Mononuclear cell (primary cell): Measurements from ENCODE around the gene PCGF3. TPM values are rescaled to one million over a fixed set of nuclear protein-coding genes. Genes with fewer than 3 reads are reported as not detected.
"Not testable (repeated sequence)": the region's sequence is repeated elsewhere in the genome, so short reads cannot be mapped to it uniquely, and the experiment has no call there.

Source experiments
- H3K27me3 ChIP-seq: 2 replicates; pipeline ENCODE4 v1.6.0; 2011; ENCODE audit warnings: low read length, control low read depth; ENCODE audit not compliant: insufficient read depth
- H3K4me1 ChIP-seq: 2 replicates; pipeline ENCODE4 v1.5.1; 2011; ENCODE audit warnings: mild to moderate bottlenecking, low read length, control low read depth; ENCODE audit not compliant: insufficient read depth
- H3K4me3 ChIP-seq: 2 replicates; pipeline ENCODE4 v1.5.1; 2011; ENCODE audit warnings: mild to moderate bottlenecking, low read length, moderate library complexity
- H3K9me3 ChIP-seq: 2 replicates; pipeline ENCODE4 v1.5.1; 2011; ENCODE audit warnings: low read depth, mild to moderate bottlenecking, control low read depth, low read length
- total RNA-seq: library from RNA; depleted of rRNA; stranded (reverse); fragments of >200 nt; gene quantifications from one replicate; pipeline ENCODE4 v1.2.3, GENCODE V29; 2012

Gene PCGF3
- total RNA-seq, 1 donor = 49.7 TPM

GRCh38 chr4:794900-795725, 89.5 kb downstream of the PCGF3 start:
- H3K9me3 ChIP-seq = no peaks in the 10 kb centered on the region
- H3K27me3 ChIP-seq = peaks cover 41% of the 10 kb centered on the region
- peaks cover 16% of the 10 kb centered on the region for H3K4me1 ChIP-seq
- no peak overlapping the region for H3K4me3 ChIP-seq

GRCh38 chr4:795726-796119, 90.1 kb downstream of the PCGF3 start:
- Histone ChIP-seq H3K9me3 (no peaks in the 10 kb centered on the region), H3K4me1 (peaks cover 16% of the 10 kb centered on the region), H3K27me3 (peaks cover 41% of the 10 kb centered on the region), H3K4me3 (no peak overlapping the region)

GRCh38 chr4:796206-796605, 90.6 kb downstream of the PCGF3 start:
- H3K4me1 ChIP-seq = peaks cover 16% of the 10 kb centered on the region
- H3K27me3 ChIP-seq = peaks cover 41% of the 10 kb centered on the region
- no peaks in the 10 kb centered on the region for H3K9me3 ChIP-seq
- H3K4me3 ChIP-seq = no peak overlapping the region

GRCh38 chr4:797066-797465, 91.4 kb downstream of the PCGF3 start:
- peaks cover 16% of the 10 kb centered on the region for H3K4me1 ChIP-seq

GRCh38 chr4:801436-802124, 95.9 kb downstream of the PCGF3 start:
- H3K9me3 ChIP-seq = no peaks in the 10 kb centered on the region
- peaks cover 8% of the 10 kb centered on the region for H3K27me3 ChIP-seq
- H3K4me3 ChIP-seq = no peak overlapping the region
- H3K4me1 ChIP-seq = peaks cover 4% of the 10 kb centered on the region

More at GRCh38 chr4:797066-797465, 91.4 kb downstream of the PCGF3 start:
- H3K4me3 ChIP-seq = no peak overlapping the region
- peaks cover 37% of the 10 kb centered on the region for H3K27me3 ChIP-seq
- no peaks in the 10 kb centered on the region for H3K9me3 ChIP-seq

GRCh38 chr4:803884-804283, 98.3 kb downstream of the PCGF3 start:
- Histone ChIP-seq H3K27me3 (peaks cover 3% of the 10 kb centered on the region), H3K4me1 (peaks cover 4% of the 10 kb centered on the region), H3K9me3 (no peaks in the 10 kb centered on the region), H3K4me3 (no peak overlapping the region)

- Histone ChIP-seq H3K27me3 (peaks cover 3% of the 10 kb centered on the region), H3K4me3 (no peak overlapping the region), H3K9me3 (no peaks in the 10 kb centered on the region), H3K4me1 (no peaks in the 10 kb centered on the region)
Measured at GRCh38 chr4:804804-805203, 99.2 kb downstream of the PCGF3 start.

- H3K9me3 ChIP-seq, H3K4me3 ChIP-seq, H3K4me1 ChIP-seq, H3K27me3 ChIP-seq: not testable (repeated sequence)
Measured at GRCh38 chr4:806979-807378, 101.3 kb downstream of the PCGF3 start.

GRCh38 chr4:807792-808191, 102.2 kb downstream of the PCGF3 start:
- no peaks in the 10 kb centered on the region for H3K4me1 ChIP-seq
- no peaks in the 10 kb centered on the region for H3K9me3 ChIP-seq
- H3K27me3 ChIP-seq = peaks cover 6% of the 10 kb centered on the region
- no peak overlapping the region for H3K4me3 ChIP-seq

GRCh38 chr4:808860-809570, 103.4 kb downstream of the PCGF3 start:
- H3K4me1 ChIP-seq = no peaks in the 10 kb centered on the region
- H3K27me3 ChIP-seq = peaks cover 6% of the 10 kb centered on the region
- H3K4me3 ChIP-seq = no peak overlapping the region
- no peaks in the 10 kb centered on the region for H3K9me3 ChIP-seq

- Histone ChIP-seq H3K9me3 (no peaks in the 10 kb centered on the region), H3K27me3 (peaks cover 11% of the 10 kb centered on the region), H3K4me1 (no peaks in the 10 kb centered on the region), H3K4me3 (no peak overlapping the region)
Measured at GRCh38 chr4:813900-814299, 108.3 kb downstream of the PCGF3 start.

GRCh38 chr4:814312-814850, 108.7 kb downstream of the PCGF3 start:
- Histone ChIP-seq H3K27me3 (peaks cover 11% of the 10 kb centered on the region), H3K9me3 (no peaks in the 10 kb centered on the region)

GRCh38 chr4:815464-816146, 110.0 kb downstream of the PCGF3 start:
- Histone ChIP-seq H3K27me3 (peaks cover 11% of the 10 kb centered on the region), H3K4me1 (no peaks in the 10 kb centered on the region), H3K4me3 (no peak overlapping the region), H3K9me3 (no peaks in the 10 kb centered on the region)

More at GRCh38 chr4:814312-814850, 108.7 kb downstream of the PCGF3 start:
- Histone ChIP-seq H3K4me3 (no peak overlapping the region), H3K4me1 (no peaks in the 10 kb centered on the region)

- Histone ChIP-seq H3K4me1 (no peaks in the 10 kb centered on the region), H3K27me3 (peaks cover 8% of the 10 kb centered on the region), H3K4me3 (no peak overlapping the region)
Measured at GRCh38 chr4:818106-818921, 112.7 kb downstream of the PCGF3 start.

More at GRCh38 chr4:818106-818921, 112.7 kb downstream of the PCGF3 start:
- no peaks in the 10 kb centered on the region for H3K9me3 ChIP-seq
